HG02852 (cell line): ENCODE measurements around the gene FBXO3.

Source experiments
- ATAC-seq: cut with Tn5 transposase; IDR thresholded peaks from one replicate; pipeline ENCODE4 v1.9.1; 2021; ENCODE audit warnings: mild to moderate bottlenecking, moderate library complexity; ENCODE audit not compliant: unreplicated experiment

FBXO3 gene

GRCh38 chr11:33773404-33773986, 825 bp downstream of the FBXO3 start:
- peak; percentile 29 for ATAC-seq

- ATAC-seq: no peak
Observed at GRCh38 chr11:33772870-33773269, 1.4 kb downstream of the FBXO3 start.

GRCh38 chr11:33772300-33772699, 2.0 kb downstream of the FBXO3 start:
- ATAC-seq: no peak

- no peak for ATAC-seq
Observed at GRCh38 chr11:33770236-33770635, 4.1 kb downstream of the FBXO3 start.

GRCh38 chr11:33769542-33769941, 4.8 kb downstream of the FBXO3 start:
- ATAC-seq: no peak

- ATAC-seq: no peak
Observed at GRCh38 chr11:33767624-33768023, 6.7 kb downstream of the FBXO3 start.

- no peak for ATAC-seq
Observed at GRCh38 chr11:33766085-33766484, 8.2 kb downstream of the FBXO3 start.

GRCh38 chr11:33761471-33761870, 12.8 kb downstream of the FBXO3 start:
- ATAC-seq: peak; percentile 89

GRCh38 chr11:33753304-33753967, 20.9 kb downstream of the FBXO3 start:
- ATAC-seq: peak; percentile 99

GRCh38 chr11:33751878-33752277, 22.4 kb downstream of the FBXO3 start:
- ATAC-seq: no peak

GRCh38 chr11:33747979-33748378, 26.3 kb downstream of the FBXO3 start:
- ATAC-seq: no peak

- ATAC-seq: no peak
Observed at GRCh38 chr11:33743291-33743690, 31.0 kb downstream of the FBXO3 start.

GRCh38 chr11:33742249-33742851, 32.0 kb downstream of the FBXO3 start:
- ATAC-seq: no peak

- ATAC-seq: no peak
Observed at GRCh38 chr11:33741806-33742205, 32.5 kb downstream of the FBXO3 start.

- ATAC-seq: no peak
Observed at GRCh38 chr11:33737362-33737821, 36.9 kb downstream of the FBXO3 start.

GRCh38 chr11:33736148-33736812, 38.0 kb downstream of the FBXO3 start, which contains the start of gene CD59:
TSS of gene CD59 (minus strand) at chr11:33736423. CDS start at chr11:33722445, 13,978 bp downstream.
- ATAC-seq: peak; percentile 63

GRCh38 chr11:33735271-33736147, 38.8 kb downstream of the FBXO3 start:
- ATAC-seq: peak; percentile 49

- no peak for ATAC-seq
Observed at GRCh38 chr11:33734441-33735270, 39.7 kb downstream of the FBXO3 start.

- ATAC-seq: no peak
Observed at GRCh38 chr11:33733980-33734379, 40.3 kb downstream of the FBXO3 start.
